Fibroblast of peridontal ligament (primary cell): ENCODE measurements around the gene METTL17.

Source experiments
- DNase-seq: peaks from one replicate; pipeline ENCODE4 v3.0.0-alpha.2; 2010; ENCODE audit errors: extremely low read depth

Gene METTL17

GRCh38 chr14:21043387-21043973 lies 53.7 kb downstream of the METTL17 start:
- no peak for DNase-seq

- no peak for DNase-seq
Measured at GRCh38 chr14:21043974-21044618, 54.3 kb downstream of the METTL17 start.
